CD1c-positive myeloid dendritic cell (primary cell): ENCODE results near the gene LSM2.
"Not testable (repeated sequence)": the region's sequence is repeated elsewhere in the genome, so short reads cannot be mapped to it uniquely, and the experiment has no call there.

Experiments
- DNase-seq: peaks from one replicate; pipeline ENCODE4 v3.0.0-alpha.2; 2016; ENCODE audit errors: extremely low spot score

Gene LSM2

DNA sequence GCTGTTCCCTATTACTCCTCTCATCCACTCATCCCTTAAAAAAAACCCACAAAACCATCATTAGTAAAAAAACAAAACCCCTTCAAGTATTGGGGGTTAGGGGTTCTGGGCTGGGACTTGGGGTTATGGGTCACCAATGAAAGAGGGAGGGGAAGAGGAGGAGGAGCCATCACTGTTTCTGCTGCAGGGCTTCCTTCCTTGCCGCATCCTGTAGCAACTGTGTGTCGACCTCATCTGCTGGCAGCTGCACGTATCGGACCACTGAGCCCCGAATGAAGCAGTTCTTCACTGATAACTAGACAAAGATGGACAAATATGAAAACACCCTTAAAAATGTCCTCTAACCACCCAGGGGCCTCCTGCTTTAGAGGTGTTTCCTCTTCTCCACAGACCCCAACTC, 9.2 kb downstream of the LSM2 start:
- DNase-seq = no peak

DNA sequence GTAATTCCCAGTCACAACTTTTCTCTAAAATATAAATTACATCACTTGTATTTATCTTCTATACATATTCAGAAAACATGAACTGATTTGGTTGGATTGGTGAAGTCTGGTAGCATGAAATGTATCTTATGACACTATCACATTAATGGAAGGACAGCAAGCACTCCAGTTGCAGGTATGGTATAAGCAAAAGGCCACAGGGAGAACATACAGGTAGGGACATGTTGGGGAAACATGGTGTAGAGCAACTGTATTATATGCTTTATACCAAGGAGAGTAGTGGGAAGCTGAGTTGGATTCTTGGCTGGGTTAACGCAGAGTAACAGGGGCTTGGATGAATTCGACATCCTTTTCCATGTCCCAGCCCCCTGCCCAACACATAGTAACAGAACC, 9.8 kb downstream of the LSM2 start:
- no peak for DNase-seq

DNA sequence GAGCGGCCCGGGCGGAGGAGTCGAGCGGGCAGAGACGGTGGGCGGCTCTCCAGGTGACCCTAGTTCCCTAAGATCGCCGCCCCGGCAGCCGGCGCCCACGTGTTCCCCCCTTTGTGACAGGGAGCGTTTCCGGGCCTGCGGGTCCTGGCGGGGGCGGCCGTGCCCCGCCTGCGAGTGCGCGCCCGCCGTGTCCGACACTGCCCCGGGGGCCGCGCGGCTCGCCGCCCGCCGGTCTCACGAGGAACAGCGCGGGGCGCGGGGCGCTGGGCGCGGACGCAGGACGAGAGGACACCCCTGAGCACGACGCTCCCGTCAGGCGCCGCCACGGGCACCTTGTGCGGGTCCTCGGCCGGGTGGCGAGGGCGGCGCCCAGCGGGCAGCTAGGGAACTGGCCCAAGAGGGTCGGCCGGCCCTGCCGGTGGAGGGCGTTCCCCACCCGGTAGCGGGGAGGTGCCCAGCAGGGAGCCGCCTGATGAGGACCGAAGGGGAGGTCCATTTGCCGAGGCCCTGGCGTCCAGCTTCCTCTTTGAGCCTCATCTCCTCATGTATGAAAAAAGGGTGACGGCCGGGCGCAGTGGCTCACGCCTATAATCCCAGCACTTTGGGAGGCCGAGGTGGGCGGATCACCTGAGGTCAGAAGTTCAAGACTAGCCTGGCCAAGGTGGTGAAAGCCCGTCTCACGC, 11.0 kb downstream of the LSM2 start, which contains the start of gene VARS1:
Gene VARS1 (minus strand): TSS at position 137 of the 683 bp plus-strand sequence. CDS start 535 bp downstream, outside the sequence.
- DNase-seq = peak; percentile 97

DNA sequence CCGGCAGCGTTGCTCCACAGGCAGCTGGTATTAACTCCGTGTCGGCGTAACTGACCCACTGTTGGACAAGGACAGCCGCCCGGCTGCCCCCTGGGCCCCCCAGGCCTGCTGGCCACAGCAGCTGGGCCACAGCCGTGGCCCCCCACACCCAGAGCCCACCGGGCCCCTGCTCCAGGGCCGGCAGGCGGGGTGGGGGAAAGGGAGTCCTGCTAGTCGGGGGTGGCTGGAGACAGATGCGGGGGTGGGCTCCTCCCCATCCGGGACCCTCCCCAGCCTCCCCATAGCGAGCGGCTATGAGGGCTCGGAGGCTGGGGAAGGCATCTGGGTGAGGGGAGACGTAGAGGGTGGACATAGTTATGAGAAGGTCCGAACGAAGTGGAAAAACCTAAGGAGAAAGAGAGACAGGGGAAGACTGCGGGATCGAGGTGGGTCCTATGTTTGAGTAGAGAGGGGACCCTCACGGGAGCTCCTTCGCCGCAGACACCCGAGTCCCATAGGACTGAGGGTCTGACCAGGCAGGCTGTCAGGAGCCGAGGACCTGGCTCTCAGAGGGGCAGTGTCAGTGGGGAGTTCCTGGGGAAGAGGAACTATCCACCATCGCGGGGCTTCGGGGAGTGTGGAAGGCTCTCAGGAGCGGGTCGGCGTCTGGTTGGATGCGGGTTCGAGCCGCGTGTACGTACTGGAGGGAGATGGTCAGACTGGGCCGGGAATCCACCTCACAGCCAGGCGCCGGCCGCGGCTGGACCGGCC, 11.7 kb downstream of the LSM2 start:
- no peak for DNase-seq

DNA sequence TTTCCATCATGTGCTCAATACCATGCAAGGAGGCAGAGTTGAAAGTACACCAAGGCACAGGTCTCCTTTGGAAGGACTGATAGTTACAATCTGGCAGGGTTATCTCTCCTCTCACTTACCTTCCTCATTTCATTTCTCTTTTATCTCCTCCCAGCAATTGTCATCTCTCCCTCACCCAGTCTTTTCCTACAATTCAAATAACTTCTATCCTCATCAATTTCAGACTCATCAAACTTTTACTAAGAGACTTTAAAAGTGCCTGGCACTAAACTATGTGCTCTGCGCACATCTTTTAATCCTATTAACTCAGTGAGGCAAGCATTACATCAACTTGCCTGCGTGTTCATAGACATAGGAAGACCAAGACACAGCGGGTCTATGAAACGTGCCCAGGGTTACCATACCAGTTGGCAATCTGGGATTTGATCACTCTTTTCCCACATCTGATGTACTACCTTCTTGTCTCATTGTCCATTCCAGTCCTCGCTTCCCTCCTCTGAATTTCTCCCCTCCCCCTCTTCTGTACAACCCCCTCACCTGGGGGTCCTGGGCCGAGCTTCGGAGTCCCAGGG, 12.4 kb downstream of the LSM2 start:
- DNase-seq = no peak

DNA sequence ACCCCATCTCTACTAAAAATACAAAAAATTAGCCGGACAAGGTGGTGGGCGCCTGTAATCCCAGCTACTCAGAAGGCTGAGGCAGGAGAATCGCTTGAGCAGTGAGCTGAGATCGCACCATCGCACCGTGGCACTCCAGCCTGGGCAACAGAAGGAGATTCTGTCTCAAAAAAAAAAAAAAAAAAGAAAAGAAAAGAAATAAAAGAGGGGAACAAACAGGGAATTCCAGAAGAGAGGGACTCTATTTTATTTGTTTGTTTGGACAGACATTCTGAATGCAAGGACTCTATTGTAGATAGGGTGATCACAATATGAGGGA, 12.9 kb downstream of the LSM2 start:
- not testable (repeated sequence) for DNase-seq

DNA sequence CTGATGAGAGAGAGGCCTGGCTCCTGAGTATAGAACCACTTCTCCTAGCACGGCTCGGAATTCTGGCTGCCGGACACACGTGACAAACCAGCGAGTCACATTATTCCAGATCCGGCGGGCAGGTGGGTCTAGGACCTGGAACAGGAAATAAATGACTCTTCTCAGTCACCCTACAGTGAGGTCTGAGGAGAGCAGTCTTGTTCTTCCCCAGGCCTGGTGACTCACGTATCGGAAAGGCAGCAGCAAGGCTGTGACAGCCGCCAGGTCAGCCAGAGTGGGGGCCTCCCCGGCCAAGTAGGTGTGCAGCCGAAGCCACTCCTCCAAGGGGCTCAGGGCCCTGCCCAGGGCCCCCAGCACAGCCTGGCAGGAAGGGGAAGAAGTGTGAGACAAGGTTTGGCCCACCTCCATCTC, 14.0 kb downstream of the LSM2 start:
- no peak for DNase-seq

DNA sequence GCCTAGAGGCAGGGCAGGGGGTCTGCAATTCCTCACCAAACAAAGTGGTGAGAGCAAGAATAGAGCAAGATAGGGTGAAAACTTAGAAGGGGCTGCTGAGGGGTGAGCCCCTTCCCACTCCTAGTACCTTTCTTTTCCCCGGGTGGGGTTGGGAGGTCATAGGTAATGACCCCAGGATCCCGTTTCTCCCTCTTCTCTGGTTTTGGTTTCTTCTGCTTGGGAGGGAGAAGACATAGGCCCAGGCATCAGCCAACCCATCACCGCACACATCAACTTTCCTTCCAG, 14.7 kb downstream of the LSM2 start:
- DNase-seq = no peak

DNA sequence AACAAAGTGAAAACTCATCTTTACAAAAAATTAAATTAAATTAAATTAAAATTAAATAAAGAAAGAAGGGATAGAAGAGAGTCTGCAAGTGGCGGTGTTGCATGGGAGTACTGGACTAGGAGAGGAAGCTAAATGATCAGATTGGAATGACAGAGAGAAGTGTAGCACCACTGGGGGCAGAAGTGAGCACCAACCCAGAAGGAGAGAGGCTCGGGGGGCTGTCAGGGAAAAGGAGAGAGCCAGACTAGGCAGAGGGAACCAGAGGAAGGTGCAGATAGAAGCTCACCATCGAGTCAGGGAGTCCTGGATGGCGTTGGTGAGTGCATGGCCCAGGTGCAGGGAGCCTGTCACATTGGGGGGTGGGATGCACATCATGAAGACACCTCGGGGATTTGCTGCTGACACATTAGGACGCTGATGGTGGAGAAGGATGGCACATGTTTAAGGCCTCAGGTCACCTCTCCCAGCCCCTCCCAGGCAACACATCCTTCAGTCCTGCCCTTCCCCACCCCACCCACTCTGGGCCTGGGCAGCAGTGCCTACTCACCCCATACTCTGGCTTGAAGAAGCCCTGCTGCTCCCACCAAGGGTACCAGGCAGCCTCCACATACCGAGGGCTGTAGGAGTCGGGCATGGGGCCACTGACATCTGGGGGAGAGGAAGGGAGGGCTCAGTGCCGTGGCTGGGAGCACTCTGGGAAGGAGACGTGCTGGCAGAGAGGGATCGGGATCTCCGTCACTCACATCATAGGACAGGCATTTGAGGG, 15.3 kb downstream of the LSM2 start:
- DNase-seq = peak; percentile 46

DNA sequence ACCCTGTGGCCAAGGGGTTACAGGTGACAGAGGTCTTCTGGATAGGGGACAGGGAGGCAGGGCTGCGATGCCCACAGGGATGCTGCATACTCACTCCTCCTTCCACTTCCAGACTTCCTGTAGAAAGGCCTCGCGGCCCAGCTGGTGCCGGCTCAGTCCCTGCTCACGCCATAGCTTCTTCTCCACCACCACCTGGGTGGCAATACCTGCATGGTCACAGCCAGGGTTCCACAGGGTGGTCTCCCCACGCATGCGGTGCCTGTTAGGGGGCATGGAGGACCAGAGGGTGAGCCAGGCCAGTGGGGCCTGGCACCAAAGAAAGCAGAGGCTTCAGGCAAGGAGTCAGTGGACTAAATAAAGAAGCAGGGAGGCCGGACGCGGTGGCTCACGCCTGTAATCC, 21.3 kb downstream of the LSM2 start:
- DNase-seq = no peak

DNA sequence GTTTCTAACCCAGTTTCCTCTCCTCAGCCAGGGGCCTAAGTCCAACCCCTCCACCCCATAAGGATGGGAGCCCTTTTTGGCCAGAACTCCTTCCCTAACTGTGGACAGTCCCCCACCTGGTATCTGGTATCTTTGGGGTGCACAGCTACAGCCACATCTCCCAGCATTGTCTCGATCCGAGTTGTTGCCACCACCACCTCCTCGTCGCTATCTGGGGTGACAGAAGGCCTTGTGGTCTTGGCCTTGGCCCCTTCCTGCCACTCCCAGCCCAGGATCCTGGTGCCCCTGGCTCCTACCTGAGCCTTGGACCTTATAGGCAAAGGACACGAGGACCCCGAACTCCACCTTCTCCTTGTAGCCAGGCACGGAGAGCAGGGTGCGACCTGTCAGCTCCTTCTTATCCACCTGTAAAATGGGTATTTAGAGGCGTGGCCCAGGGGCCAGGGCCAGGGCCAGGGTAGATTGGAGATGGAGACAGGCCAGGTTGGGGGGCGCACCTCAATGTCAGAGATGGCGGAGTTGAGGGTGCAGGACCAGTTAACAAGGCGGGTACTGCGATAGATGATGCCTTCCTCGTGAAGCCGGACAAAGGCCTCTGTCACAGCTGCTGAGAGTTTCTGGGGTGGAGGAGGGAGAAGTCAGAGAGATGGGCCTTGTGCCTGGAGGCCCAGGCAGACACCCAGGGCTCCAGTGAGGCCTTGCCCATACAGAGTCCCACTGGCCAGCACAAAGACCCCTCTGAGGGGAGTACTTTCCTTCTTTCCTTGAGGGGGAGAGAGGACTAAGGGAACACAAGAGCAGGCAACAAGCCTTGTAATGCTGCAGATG, 22.5 kb downstream of the LSM2 start:
- no peak for DNase-seq

DNA sequence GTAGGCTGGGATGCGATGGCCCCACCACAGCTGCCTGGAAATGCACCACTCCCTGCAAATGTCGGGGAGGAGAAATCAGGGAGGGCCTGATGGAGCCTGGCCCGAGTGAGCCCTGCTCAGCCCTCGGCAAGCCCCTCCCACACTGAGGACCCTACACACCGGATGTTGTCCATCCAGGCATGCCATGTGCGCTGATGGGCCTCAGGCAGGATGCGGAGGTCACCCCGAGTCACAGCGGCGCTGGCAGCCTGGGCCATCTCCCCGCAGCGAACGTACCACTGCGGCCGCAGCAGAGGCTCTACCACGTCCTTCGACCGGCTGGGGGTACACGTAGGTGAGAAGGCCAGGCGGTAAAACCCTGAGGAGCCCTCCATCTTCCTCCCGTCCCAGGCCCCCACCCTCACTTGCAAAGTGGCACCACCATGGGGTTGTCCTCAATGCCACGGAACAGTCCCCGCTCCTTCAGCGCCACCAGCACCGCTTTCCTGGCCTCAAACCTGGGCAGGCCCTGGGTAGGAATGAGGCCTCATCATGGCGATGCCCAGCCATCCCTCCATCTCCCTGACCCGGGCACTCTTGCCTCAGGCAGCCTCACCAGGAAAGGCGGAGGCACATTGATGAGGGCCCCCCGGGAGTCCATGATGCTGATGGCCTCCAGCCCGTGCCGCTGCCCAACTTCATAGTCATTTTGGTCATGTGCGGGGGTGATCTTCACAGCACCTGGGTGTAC, 24.5 kb downstream of the LSM2 start:
- no peak for DNase-seq

DNA sequence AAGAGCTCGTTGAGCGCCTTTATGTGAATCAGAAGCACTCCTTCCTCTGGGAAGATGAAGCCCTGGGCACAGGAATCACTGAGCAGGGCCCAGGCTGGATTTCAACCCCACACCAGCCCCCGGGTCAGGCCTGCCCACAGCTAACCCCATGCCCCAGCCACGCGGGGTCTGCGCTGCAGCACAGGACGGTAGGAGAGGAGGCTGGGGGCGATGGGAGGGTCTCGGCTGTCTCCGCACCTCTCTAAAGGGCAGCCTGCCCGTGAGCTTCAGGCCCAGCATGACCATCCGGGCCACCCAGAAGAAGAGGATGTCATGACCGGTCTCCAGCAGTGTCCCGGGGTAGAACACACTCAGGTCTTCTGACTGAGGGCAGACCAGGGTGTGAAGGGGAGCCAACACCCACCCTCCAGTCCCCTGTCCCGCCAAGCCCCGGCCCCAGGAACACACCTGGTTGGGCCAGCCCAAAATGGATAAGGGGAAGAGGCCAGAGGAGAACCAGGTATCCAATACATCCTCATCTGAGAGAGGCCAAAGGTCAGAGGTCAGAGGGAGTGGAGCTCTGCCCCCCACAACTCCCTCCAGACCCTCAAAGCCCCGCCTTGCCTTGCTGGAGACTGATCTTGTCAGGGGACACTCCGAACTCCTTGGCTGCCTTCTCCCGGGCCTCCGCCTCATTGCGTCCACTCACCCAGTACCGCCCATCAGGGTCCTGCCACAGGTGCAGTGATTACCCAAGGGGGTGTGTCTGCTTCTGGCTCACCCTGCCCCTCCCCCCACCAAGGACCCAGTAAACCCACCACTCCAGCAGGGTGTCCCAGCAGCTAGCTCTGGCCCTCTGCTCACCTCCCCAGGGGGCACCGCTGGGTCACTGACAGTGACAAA, 25.3 kb downstream of the LSM2 start:
- DNase-seq = no peak

DNA sequence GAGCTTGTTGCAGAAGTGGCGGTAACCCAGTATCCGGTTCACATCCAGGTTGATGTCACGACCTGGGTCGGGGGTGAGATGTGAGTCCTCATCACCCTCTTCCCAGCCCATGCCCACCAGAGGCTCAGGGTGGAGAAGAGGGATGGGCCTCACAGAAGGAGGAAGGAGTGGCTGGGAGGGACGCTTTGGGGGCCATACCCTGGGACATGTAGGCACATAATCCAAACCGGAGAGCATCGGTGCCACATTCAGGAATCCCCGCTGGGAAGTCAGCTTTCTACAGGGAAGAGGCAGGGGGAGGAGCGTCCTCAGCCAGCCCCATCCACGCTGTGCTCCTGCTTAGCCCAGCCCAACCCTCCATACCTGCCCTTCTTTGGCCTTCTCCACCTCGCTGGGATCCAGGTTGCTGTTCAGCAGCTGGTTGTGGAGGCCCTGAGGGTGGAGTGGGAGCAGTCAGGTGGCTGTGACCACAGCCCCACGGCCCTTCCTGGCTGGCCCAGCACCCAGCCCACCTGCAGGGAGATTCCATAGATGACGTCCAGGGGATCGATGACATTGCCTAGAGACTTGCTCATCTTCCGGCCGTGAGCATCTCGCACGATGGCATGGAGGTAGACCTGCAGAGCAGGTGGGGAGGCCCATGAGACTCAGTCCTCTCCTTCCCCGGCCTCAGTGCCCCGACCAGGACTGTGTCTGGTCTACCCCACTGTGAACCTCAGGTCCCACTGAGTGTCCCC, 26.1 kb downstream of the LSM2 start:
- no peak for DNase-seq

DNA sequence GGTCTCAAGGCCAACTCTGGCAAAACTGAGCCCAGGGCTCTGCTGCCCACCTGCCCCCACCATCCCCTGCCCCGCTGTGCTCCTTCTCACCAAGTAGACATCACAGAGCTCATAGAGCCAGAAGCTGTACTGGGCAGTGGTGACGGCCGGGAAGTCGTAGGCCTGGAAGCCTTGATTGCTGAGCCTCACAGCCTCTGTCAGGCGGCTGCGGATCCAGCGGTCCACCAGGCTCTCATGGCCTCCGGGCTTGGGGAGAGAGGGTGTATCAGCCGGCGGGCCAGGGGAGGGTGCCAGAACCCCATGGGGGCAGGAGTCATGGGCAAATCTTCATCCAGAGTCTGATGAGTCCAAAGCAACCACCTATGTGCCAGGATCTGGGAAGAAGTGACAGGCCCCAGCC, 26.9 kb downstream of the LSM2 start:
- DNase-seq = no peak

DNA sequence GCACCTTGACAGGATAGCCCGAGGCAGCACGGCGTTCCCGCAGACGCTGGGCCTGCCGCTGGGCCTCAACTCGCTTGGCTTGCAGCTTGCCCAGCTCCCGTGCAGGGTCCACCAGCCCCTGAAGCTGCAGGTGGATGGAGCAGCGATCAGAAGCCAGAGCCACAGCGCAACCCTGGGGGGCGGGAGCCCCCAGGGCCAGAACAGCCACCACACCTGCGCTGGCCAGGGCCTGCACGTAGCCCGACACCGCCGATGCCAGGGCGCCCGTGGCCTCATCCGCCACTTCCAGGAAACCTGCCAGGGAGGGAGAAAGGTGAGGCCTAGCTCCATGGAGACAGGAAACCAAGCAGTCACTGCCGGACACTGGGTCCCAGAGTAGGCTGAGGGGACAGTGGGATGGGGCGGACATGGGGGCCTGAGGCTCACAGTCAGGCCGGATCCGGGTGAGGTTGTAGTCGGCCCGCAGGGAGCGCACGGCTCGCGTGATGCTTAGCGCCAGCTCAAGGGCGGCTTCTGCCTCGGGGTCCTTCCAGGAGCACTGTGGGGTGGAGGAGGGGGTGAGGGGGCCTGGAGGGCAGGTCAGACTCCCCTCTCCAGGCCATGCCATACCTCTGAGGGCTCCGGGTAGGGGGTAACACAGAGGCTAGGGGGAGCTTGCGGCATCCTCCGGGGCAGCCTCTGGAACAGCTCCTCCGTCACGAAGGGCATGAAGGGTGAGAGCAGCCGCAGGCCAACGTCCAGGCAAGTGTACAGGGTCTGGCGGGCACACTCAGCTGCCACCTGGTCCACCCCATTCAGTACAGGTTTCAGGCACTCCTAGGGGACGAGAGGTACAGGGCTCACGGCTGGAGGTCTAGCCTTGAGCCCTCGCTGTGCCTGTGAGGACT, 27.5 kb downstream of the LSM2 start:
- DNase-seq = no peak

DNA sequence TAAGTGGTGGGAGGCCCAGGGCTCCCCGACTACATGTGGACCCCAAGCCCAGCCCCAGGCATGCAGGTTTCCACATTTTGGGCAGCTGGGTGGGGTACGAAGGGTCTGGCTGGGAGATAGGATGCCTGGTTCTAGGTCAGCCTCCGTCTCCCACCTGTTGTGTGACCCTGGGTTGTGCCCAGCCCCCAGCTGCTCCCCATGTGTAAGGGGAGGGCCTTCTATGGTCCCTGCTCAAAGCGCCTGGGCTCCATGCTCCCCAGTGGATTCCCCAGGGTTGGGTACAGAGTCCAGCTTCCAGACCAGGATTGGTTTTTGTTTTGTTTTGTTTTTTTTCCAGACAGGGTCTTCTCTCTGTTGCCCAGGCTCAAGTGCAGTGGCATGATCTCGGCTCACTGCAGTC, 28.6 kb downstream of the LSM2 start:
- DNase-seq = no peak

DNA sequence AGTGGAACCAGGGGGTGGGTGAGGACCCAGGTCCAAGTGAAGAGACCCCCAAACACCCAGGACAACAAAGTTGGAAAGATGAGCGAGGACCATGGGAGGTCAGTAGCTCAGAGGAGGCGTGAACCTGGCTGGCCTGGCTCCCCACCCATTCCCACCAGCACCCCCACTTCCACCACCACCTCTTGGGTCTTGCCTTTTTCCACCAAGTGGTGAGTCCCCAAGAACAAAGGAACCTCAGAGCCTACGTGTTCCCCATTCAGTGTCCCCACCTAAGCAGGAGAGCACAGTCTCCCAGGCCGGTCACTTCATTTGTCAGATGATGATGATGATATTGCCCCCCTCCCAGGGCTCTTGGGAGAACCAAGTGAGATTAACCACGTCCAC, 29.1 kb downstream of the LSM2 start:
- no peak for DNase-seq
